ENCODE data around the gene EIF4H. TPM values are rescaled to one million over a fixed set of nuclear protein-coding genes. Genes with fewer than 3 reads are reported as not detected.

Gene EIF4H
- total and polyA plus RNA-seq, 2 of the 8 experiments (the other 6 are each of a cell fraction or from before 2014, with no cell fraction given) = 323 to 382 TPM

GRCh38 chr7:74173866-74174605 lies at the start of gene EIF4H (continued):
- peak; percentile 43 for TF ChIP-seq KDM4A (IDR thresholded peaks at IDR 0.05; ENCODE audit: low read depth, low read length, severe bottlenecking)
- no peak for TF ChIP-seq GABPA (IDR thresholded peaks at IDR 0.05; ENCODE audit: borderline replicate concordance, insufficient read depth, low read length)
- TF ChIP-seq CEBPB (IDR thresholded peaks at IDR 0.05; ENCODE audit: low read depth, low read length) = no peak
- TF ChIP-seq CTCF (IDR thresholded peaks at IDR 0.05; ENCODE audit: control extremely low read depth in 1 of 3, insufficient read depth in 1 of 3, low read depth in 1 of 3, low read length in 3 of 3) = no peak; a peak in 1 of 4 replicates
- TF ChIP-seq ATF2 (IDR thresholded peaks at IDR 0.05; ENCODE audit: low read length) = no peak
- no peak for TF ChIP-seq RAD21 (IDR thresholded peaks at IDR 0.05 in 1 of 2, conservative IDR thresholded peaks at IDR 0.05 in 1 of 2; ENCODE audit: low read depth in 2 of 2, low read length in 2 of 2)
- TF ChIP-seq KDM5A (IDR thresholded peaks at IDR 0.05; ENCODE audit: low read length) = 0 out of 2 replicates have a peak, but pooled peaks have one; percentile 17
- no peak for TF ChIP-seq JUND (IDR thresholded peaks at IDR 0.05; ENCODE audit: low read length)
- peak; percentile 91 to 95 for TF ChIP-seq POLR2A (IDR thresholded peaks at IDR 0.05; ENCODE audit: control extremely low read depth in 1 of 2, low read depth in 2 of 2, low read length in 2 of 2)
- TF ChIP-seq SIX5 (IDR thresholded peaks at IDR 0.05; ENCODE audit: low read depth, low read length) = no peak
- no peak for TF ChIP-seq JUN (IDR thresholded peaks at IDR 0.05; ENCODE audit: low read depth, low read length)
- TF ChIP-seq POU5F1 (IDR thresholded peaks at IDR 0.05; ENCODE audit: low read depth, low read length) = no peak
- peak; percentile 81; the same call in 1 of the 2 replicates for TF ChIP-seq SP4 (IDR thresholded peaks at IDR 0.05; ENCODE audit: low read length)
- TF ChIP-seq CBX8 (IDR thresholded peaks at IDR 0.05; ENCODE audit: borderline replicate concordance, low read depth, low read length) = no peak
- no peak for TF ChIP-seq SP2 (IDR thresholded peaks at IDR 0.05; ENCODE audit: low read length)
- TF ChIP-seq CHD2 (IDR thresholded peaks at IDR 0.05; ENCODE audit: low read length) = no peak
- 0 out of 4 replicates have a peak, but pooled peaks of 1 of the 2 experiments have one; percentile 5 for TF ChIP-seq HDAC2 (IDR thresholded peaks at IDR 0.05; ENCODE audit: borderline replicate concordance in 1 of 2, low read depth in 2 of 2, low read length in 2 of 2)
- TF ChIP-seq FOSL1 (IDR thresholded peaks at IDR 0.05; ENCODE audit: insufficient read depth, low read depth, low read length) = no peak
- no peak for TF ChIP-seq EZH2 (IDR thresholded peaks at IDR 0.05; ENCODE audit: low read depth, low read length, severe bottlenecking)
- peak; percentile 55; the same call in 1 of the 2 replicates for TF ChIP-seq GTF2F1 (IDR thresholded peaks at IDR 0.05; ENCODE audit: borderline replicate concordance, low read depth, low read length)

Data from H1 (cell line).